OCI-LY7 (cell line): Measurements from ENCODE around the gene YKT6. TPM values are rescaled to one million over a fixed set of nuclear protein-coding genes. Genes with fewer than 3 reads are reported as not detected.

Experiments
- BruUV-seq: library from RNA; stranded (reverse); fragments of 400-500 nt; replicated peaks from 2 replicates; lab custom pipeline; 2021; lab: Mats Ljungman, UMichigan
- CTCF ChIA-PET: fragments of 300-600 bp; sonication (Branson Sonifier 250); formaldehyde crosslinking; loops from one replicate; lab custom pipeline; 2022; ENCODE audit warnings: antibody characterized with exemption; ENCODE audit not compliant: unreplicated experiment; lab: Charles Lee
- POLR2A ChIA-PET: fragments of 300-600 bp; sonication (Branson Sonifier 250); formaldehyde crosslinking; loops from one replicate; lab custom pipeline; 2022; ENCODE audit warnings: antibody characterized with exemption; lab: Charles Lee
- DNase-seq: peaks from one replicate; pipeline ENCODE4 v3.0.0-alpha.2; 2015; ENCODE audit warnings: low spot score
- H2AFZ ChIP-seq: fragments of 200-600 bp; sonication (generic), shearing (Covaris generic); 2 replicates; pipeline ENCODE4 v1.6.1; 2014; ENCODE audit warnings: mild to moderate bottlenecking, antibody characterized with exemption, low read length, moderate library complexity
- H3K27ac ChIP-seq: fragments of 200-600 bp; sonication (generic); 2 replicates; pipeline ENCODE4 v1.5.1; 2014; ENCODE audit warnings: mixed run types, low read depth, mild to moderate bottlenecking, moderate library complexity, low read length, inconsistent platforms; ENCODE audit not compliant: poor library complexity, severe bottlenecking
- H3K36me3 ChIP-seq: fragments of 200-600 bp; sonication (generic); 2 replicates; pipeline ENCODE4 v1.6.1; 2014; ENCODE audit warnings: mild to moderate bottlenecking, antibody characterized with exemption, low read length, moderate library complexity, mixed read lengths; ENCODE audit not compliant: insufficient read depth
- H3K4me1 ChIP-seq: fragments of 200-600 bp; sonication (generic); 2 replicates; pipeline ENCODE4 v1.5.1; 2014; ENCODE audit warnings: mild to moderate bottlenecking, low read length; ENCODE audit not compliant: insufficient read depth, poor library complexity, severe bottlenecking
- H3K4me2 ChIP-seq: fragments of 200-600 bp; sonication (generic); 2 replicates; pipeline ENCODE4 v1.6.1; 2014; ENCODE audit warnings: mild to moderate bottlenecking, low read length
- H3K4me3 ChIP-seq: fragments of 200-600 bp; sonication (generic); 2 replicates; pipeline ENCODE4 v1.5.1; 2014; ENCODE audit warnings: mild to moderate bottlenecking, low read depth, low read length; ENCODE audit not compliant: poor library complexity, severe bottlenecking
- H3K79me2 ChIP-seq: fragments of 200-600 bp; sonication (generic); 2 replicates; pipeline ENCODE4 v1.6.1; 2016; ENCODE audit warnings: low read depth, mild to moderate bottlenecking, low read length, moderate library complexity, mixed read lengths; ENCODE audit not compliant: insufficient read depth
- H3K9me2 ChIP-seq: fragments of 200-600 bp; sonication (generic); 2 replicates; pipeline ENCODE4 v1.6.1; 2016; ENCODE audit warnings: mild to moderate bottlenecking, low read length, mixed read lengths; ENCODE audit not compliant: insufficient read depth
- H3K9me3 ChIP-seq: fragments of 200-600 bp; sonication (generic); 2 replicates; pipeline ENCODE4 v1.6.1; 2014; ENCODE audit warnings: mild to moderate bottlenecking, mixed run types, low read length, mixed read lengths
- H4K20me1 ChIP-seq: fragments of 200-600 bp; sonication (generic); 2 replicates; pipeline ENCODE4 v1.6.1; 2014; ENCODE audit warnings: mild to moderate bottlenecking, antibody characterized with exemption, low read length, moderate library complexity, mixed read lengths; ENCODE audit not compliant: insufficient read depth
- EZH2phosphoT487 ChIP-seq: fragments of 200-600 bp; sonication (generic); IDR thresholded peaks from 2 replicates; pipeline ENCODE4 v1.6.1; 2018; ENCODE audit warnings: low read depth, borderline replicate concordance, mild to moderate bottlenecking, mixed run types, antibody characterized with exemption, low read length, moderate library complexity, mixed read lengths
- intact Hi-C: fragments of 100-400 bp; cut with micrococcal nuclease; formaldehyde crosslinking; loops from one replicate; pipeline ENCODE4 v1.10.0; 2022; ENCODE audit not compliant: unreplicated experiment
- total RNA-seq, 2 experiments: library from RNA; depleted of rRNA in 1 of 2; stranded (reverse); fragments of >200 nt in 1 of 2; shearing (Covaris generic) in 1 of 2; gene quantifications; 2 replicates each; pipeline ENCODE4 v1.2.3, GENCODE V29; 2014 to 2022
- TF ChIP-seq, protein P1 (sequence below): fragments of 200-600 bp; sonication (generic); conservative IDR thresholded peaks from 2 replicates; pipeline ENCODE4 v1.5.1; 2014; ENCODE audit warnings: mild to moderate bottlenecking, antibody characterized with exemption, low read length, moderate library complexity, mixed read lengths

Gene YKT6
- total RNA-seq, 2 experiments from 2014 or later = 50.6 to 74.2 TPM

DNA sequence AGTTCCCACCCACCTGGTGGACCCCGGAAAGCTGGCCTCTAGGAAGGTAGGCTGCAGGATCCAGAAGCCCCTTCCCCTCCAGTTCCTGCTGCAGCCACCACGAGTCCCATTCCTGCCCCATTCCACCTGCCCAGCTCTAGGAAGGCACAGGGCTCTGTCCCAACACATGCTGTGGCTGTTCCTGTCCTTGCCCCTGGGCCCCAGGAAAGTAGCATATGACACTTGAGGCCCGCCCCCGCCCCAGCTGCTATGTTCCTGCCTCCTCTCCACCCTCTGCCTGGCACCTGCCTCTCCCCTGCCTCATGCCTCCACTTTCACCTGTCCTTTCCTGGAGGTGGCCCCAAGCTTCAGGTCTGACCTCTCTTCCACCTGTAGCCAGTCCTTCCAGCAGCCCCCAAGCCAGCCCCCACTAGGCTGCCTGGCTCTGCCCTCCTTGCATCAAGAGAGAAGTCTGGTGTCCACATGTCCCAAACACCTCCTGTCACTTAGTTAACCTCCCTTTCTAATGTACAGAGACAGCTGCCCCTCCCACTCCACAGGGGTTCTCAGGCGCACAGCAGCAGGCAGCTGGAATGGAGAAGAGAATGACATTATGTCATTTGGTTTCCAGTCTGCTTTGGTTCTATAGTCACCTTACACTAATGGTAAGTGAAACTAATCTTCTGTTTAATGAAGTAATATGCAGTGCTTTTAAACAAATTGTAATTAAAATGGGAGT is 22.7 kb downstream of the YKT6 start:
- CTCF ChIA-PET = interaction anchor here (0.7 kb wide), 1 partner anchor 13 kb away, joined by 9 read pairs; no protein-coding TSS in a partner anchor
- H3K9me2 ChIP-seq = no peaks in the 10 kb centered on the region
- no peak overlapping the region for H2AFZ ChIP-seq
- H4K20me1 ChIP-seq = no peaks in the 10 kb centered on the region
- TF ChIP-seq, protein P1, sequence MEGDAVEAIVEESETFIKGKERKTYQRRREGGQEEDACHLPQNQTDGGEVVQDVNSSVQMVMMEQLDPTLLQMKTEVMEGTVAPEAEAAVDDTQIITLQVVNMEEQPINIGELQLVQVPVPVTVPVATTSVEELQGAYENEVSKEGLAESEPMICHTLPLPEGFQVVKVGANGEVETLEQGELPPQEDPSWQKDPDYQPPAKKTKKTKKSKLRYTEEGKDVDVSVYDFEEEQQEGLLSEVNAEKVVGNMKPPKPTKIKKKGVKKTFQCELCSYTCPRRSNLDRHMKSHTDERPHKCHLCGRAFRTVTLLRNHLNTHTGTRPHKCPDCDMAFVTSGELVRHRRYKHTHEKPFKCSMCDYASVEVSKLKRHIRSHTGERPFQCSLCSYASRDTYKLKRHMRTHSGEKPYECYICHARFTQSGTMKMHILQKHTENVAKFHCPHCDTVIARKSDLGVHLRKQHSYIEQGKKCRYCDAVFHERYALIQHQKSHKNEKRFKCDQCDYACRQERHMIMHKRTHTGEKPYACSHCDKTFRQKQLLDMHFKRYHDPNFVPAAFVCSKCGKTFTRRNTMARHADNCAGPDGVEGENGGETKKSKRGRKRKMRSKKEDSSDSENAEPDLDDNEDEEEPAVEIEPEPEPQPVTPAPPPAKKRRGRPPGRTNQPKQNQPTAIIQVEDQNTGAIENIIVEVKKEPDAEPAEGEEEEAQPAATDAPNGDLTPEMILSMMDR = no peak
- H3K4me3 ChIP-seq = no peak overlapping the region
- no peaks in the 10 kb centered on the region for H3K4me1 ChIP-seq
- no peaks in the 10 kb centered on the region for H3K79me2 ChIP-seq
- no peak overlapping the region for H3K27ac ChIP-seq
- intact Hi-C loops = no loop called here
- BruUV-seq = no TSS peak
- POLR2A ChIA-PET = interaction anchor here (0.6 kb wide), 1 partner anchor 117 kb away, joined by 4 read pairs; no protein-coding TSS in a partner anchor
- H3K36me3 ChIP-seq = no peaks in the 10 kb centered on the region
- DNase-seq = no peak
- H3K9me3 ChIP-seq = no peaks in the 10 kb centered on the region
- H3K4me2 ChIP-seq = no peak overlapping the region

DNA sequence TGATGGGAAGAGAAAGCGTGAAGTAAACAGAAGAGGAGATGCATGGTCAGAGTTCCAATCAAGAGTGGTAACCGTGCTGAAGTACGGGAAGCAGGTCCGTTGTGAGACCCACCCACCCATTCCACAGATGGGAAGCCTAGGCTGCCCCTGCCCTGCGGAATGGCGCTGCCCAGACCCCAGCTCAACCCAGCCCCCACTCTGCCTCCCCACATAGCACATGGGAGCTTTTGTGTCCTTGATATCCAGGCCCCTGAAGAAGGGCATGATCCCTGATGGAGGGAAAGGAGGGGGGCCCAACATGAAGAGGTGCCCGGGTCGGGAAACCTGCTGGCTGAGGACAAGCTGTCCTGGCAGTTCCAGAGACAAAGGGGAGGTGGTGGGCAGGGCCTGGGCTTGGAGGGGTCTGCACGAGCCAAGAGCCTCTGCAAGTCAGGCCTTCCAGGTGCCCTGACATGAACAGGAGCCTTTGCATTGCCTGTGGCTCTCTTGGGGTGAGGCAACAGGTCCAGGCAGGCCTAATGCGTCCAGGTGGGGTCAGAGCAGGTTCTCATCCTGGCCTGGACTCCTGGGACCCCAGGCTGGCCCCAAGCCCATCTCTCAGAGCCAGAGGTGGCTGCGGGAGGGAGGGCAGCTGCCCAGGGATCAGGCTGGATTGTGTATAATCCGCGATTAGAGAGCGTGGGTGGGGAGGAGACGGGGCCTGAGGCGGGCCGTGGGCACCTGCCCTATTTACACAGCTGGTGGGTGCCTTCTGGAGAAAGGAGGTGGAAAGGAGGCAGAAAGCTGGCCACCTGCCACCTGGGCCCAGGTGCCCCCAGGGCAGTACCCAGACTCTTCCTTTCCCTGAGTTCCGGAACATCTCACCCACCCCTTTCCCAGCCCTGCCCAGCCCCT is 23.5 kb downstream of the YKT6 start:
- Histone ChIP-seq H3K9me3 (no peaks in the 10 kb centered on the region), H2AFZ (no peak overlapping the region), H3K27ac (no peak overlapping the region), H3K79me2 (no peaks in the 10 kb centered on the region), H4K20me1 (no peaks in the 10 kb centered on the region), H3K4me2 (no peak overlapping the region), H3K4me3 (no peak overlapping the region), H3K9me2 (no peaks in the 10 kb centered on the region), H3K36me3 (no peaks in the 10 kb centered on the region), H3K4me1 (no peaks in the 10 kb centered on the region)
- BruUV-seq = no TSS peak
- ChIA-PET POLR2A (interaction anchor here (0.6 kb wide), 1 partner anchor 229 kb away, joined by 3 read pairs; no protein-coding TSS in a partner anchor), CTCF (interaction anchor here (0.7 kb wide), 1 partner anchor 13 kb away, joined by 9 read pairs; no protein-coding TSS in a partner anchor)
- intact Hi-C loops = no loop called here
- no peak for TF ChIP-seq EZH2phosphoT487
- TF ChIP-seq, protein P1 = no peak
- no peak for DNase-seq
